ENCODE measurements around the gene VSX2. TPM values are rescaled to one million over a fixed set of nuclear protein-coding genes. Genes with fewer than 3 reads are reported as not detected.

Gene VSX2
- total and polyA plus RNA-seq, 2 of the 13 experiments (the other 11 are each of a cell fraction or from before 2014, with no cell fraction given): 0.05 TPM; not detected in 1

DNA sequence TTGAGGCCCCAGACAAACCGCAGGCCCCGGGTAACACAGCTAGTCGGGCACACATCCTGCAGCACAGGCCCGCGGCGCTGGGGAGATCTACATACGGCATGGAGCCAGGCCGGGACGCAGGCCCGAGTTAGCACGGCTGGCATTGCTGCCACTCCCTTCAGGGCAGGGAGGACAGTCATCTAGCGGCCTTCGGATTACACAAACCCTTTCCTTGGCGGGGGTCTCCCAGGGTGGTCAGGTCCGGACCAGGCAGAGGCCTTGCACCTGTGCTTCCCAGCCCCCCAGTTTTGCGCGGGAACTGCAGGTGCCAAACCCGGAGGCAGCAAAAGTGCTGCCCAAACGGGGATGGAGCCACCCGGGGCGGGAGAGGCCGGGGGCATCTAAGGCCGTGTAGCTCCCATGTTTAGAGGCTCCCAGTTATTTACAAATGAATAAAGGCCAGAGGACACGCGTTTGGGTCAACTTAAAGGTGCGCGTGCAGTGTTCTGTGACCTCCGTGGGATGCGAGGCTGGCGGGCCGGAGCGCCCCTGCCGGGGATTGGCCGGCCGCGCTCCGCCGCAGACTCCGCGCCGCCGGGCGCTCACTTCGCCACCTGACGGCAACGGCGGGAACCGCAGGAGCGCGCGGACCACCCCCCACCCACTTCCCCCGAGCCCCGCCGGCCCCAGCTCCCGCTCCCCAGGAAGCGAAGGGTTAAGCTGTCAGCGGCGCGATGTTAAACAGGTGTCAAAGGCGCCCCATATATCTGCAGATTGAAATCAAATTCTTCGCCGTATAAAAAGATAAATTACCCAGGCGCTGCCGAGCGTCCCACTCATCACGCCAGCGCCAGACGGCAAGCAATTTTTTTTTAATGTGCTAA, 18.1 kb downstream of the VSX2 start (continued):
- TF ChIP-seq ZNF136 (CRISPR knock-in tag; IDR thresholded peaks at IDR 0.05; ENCODE audit: low read depth): no peak
- TF ChIP-seq KDM2A (CRISPR knock-in tag; IDR thresholded peaks at IDR 0.05; ENCODE audit: borderline replicate concordance, low read depth): peak; percentile 33; the same call in 1 of the 2 replicates
- TF ChIP-seq ZKSCAN8 (CRISPR knock-in tag; IDR thresholded peaks at IDR 0.05; ENCODE audit: borderline replicate concordance): no peak
- no peak for TF ChIP-seq FOXA1 (IDR thresholded peaks at IDR 0.05)
- TF ChIP-seq FOXA1 (CRISPR knock-in tag; IDR thresholded peaks at IDR 0.05): no peak
- TF ChIP-seq HOXA3 (CRISPR knock-in tag; IDR thresholded peaks at IDR 0.05): peak; percentile 37; the same call in 1 of the 2 replicates
- no peak for TF ChIP-seq TBP (CRISPR knock-in tag; IDR thresholded peaks at IDR 0.05)
- TF ChIP-seq HNRNPL (IDR thresholded peaks at IDR 0.05; ENCODE audit: low read depth, low read length): 0 out of 2 replicates have a peak, but pooled peaks have one; percentile 38

DNA sequence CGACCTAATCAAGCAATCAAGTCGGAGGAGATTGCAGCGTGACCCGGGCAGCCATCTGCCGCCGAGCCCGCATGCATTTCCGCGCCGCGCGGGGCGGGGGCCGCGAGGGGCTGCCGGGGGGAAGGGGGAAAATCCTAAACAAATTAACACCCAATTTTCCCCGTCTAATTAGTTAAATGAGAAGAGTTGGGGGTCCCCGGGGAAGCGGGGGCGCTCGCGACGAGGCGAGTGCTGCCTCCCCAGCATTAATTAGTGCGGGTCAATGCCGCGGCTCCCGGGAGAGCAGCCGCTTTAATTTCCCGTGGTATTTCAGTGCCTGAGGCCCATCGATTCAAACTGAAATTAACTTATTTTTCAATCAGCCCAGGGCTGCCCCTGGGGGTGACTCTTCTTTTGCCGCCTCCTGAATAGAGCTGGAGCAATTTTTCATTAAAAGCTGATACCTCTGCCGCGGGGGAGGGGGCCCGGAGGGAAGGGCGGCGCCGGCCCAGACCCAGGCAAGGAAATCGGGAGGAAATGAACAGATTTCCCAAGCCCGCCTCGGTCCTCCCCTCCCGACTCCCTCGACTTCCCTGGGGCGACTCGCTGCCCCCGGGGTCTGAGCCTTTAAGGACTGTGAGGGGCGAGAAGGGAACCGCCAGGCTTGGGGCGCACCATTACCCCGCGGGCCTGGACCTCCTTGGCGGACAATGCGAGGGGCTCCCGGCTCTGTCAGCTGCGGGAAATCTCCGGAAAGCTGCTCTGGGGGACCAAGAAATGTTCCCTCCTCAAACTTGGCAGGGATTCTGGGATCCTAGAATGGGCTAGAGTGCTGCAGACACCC, 18.9 kb downstream of the VSX2 start:
- POLR2A ChIA-PET: no interaction called here
- H2AFZ ChIP-seq (ENCODE audit: low read length): no peak overlapping the region
- no peaks in the 10 kb centered on the region for H3K36me3 ChIP-seq (replicated peaks in 1 of 2; ENCODE audit: control insufficient read depth in 1 of 2, insufficient read depth in 2 of 2, low read length in 2 of 2)
- DNase-seq (ENCODE audit: low spot score) (no peak), FAIRE-seq (no peak), ATAC-seq (no peak)
- in situ Hi-C loops (cut with HindIII; ENCODE audit: extremely low pct_ligation_motif_present, low pct_unique_long_range_greater_than_20kb) (loop anchor here (5.0 kb wide), 1 partner anchor 41 kb away; no protein-coding TSS in a partner anchor), intact Hi-C loops (cut with micrococcal nuclease; ENCODE audit: unreplicated experiment) (loop anchor here (1.0 kb wide), 1 partner anchor 147 kb away; no protein-coding TSS in a partner anchor)
- peak overlapping the region; percentile 84 for H3K4me2 ChIP-seq (ENCODE audit: low read depth, low read length)
- peak overlapping the region; percentile 57 to 73 (median 69) for H3K4me3 ChIP-seq (replicated peaks in 1 of 3; ENCODE audit: insufficient read depth in 1 of 3, low read depth in 2 of 3, low read length in 3 of 3)
- H3K4me1 ChIP-seq (ENCODE audit: insufficient read depth, low read length): peaks cover 10% of the 10 kb centered on the region
- peaks cover 10 to 48% of the 10 kb centered on the region in 2 experiments; a peak in 4 of 5 replicates for H3K27me3 ChIP-seq (ENCODE audit: control insufficient read depth in 1 of 2, insufficient read depth in 2 of 2, low read length in 2 of 2)
- WGBS (ENCODE audit: low lambda C conversion rate): 13% methylated on average over 48 of the region's 56 CpGs
- H3K79me2 ChIP-seq (ENCODE audit: insufficient read depth, low read length): no peaks in the 10 kb centered on the region
- TF ChIP-seq PRMT3 (CRISPR knock-in tag; IDR thresholded peaks at IDR 0.05; ENCODE audit: borderline replicate concordance, low read depth): no peak
- peak; percentile 26 for TF ChIP-seq AGO1 (IDR thresholded peaks at IDR 0.05; ENCODE audit: low read depth, low read length, poor library complexity, severe bottlenecking)
- TF ChIP-seq MTF2 (CRISPR knock-in tag; IDR thresholded peaks at IDR 0.05; ENCODE audit: borderline replicate concordance): 0 out of 2 replicates have a peak, but pooled peaks have one; percentile 64
- TF ChIP-seq YEATS2 (CRISPR knock-in tag; IDR thresholded peaks at IDR 0.05; ENCODE audit: borderline replicate concordance): no peak
- 0 out of 2 replicates have a peak, but pooled peaks have one; percentile 73 for TF ChIP-seq CBX2 (IDR thresholded peaks at IDR 0.05; ENCODE audit: low read depth, low read length)
- no peak for TF ChIP-seq CBX2 (CRISPR knock-in tag; IDR thresholded peaks at IDR 0.05; ENCODE audit: low read depth)
- CTCF ChIA-PET (ENCODE audit: low intra/inter-chr PET ratio, low total read pairs): interaction anchor here (0.8 to 2.5 kb wide), 3 partner anchors 14 to 146 kb away, joined by 3 to 23 read pairs (median 13); no protein-coding TSS in a partner anchor
- no peak overlapping the region for H3K27ac ChIP-seq (ENCODE audit: extremely low read length, insufficient read depth, low read length)
- H3K9ac ChIP-seq (ENCODE audit: insufficient read depth, low read depth, low read length): no peak overlapping the region
- no peaks in the 10 kb centered on the region for H3K9me3 ChIP-seq (ENCODE audit: low read length)
- H4K20me1 ChIP-seq (ENCODE audit: insufficient read depth, low read length): no peaks in the 10 kb centered on the region
- BruUV-seq (replicated peaks): no TSS peak

Measured in HepG2 (cell line).